CD4-positive, alpha-beta T cell treated with Interleukin-12 subunit alpha and Interleukin-12 subunit beta, for 1 hour (primary cell): ENCODE results near the gene KHDRBS2.

Experiments used
- DNase-seq: peaks from one replicate; pipeline ENCODE4 v3.0.0-alpha.2; 2020

KHDRBS2 gene

DNA sequence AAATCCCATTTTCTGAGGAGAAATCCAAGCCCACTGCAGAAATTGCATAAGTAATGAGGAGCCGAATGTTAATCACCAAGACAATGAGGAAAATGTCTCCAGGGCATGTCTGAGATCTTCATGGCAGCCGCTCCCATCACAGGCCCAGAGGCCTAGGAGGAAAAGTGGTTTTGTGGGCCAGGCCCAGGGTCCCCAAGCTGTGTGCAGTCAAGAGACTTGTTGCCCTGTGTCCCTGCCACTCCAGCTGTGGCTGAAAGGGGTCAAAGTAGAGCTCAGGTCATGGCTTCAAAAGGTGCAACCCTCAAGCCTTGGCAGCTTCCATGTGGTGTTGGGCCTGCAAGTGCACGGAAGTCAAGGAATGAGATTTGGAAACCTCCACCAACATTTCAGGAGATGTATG, 276.6 kb downstream of the KHDRBS2 start:
- DNase-seq = no peak

DNA sequence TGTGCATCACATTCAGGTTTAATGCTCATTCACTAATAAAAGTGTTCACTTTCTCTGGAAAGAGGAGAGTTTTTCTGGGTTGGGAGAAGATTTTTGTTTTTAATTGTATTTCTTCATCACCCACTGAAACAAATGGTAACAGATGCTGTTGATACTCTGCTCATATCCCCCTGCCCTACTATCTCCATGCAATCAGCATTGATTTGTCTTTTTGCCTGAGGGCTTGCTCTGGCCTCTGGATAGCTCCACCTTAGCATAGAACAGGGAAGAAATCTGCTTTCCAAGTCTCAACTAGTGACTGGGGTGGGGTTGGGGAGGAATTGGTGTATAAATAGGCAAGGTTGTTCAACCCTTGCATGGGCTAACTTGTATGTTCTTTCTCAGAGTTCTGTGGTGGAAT, 296.4 kb downstream of the KHDRBS2 start:
- no peak for DNase-seq

DNA sequence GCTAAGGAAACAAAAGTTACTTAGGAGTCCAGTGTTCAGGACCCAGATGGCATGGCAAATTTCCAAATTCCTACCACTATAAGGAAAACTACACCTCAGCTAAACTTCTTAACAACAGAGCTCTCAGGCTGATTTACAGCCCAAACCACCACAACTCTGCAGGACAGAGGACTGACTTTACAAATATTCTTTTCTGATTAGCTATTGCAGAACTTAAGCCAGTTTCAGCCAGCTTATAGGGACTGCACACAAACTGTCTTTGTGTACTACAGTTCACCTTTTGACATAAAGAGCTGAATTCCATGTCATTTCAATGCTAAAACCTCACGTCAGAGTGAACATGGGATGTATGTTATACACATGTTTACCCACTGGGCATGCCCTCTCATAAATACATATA, 305.4 kb downstream of the KHDRBS2 start:
- no peak for DNase-seq

DNA sequence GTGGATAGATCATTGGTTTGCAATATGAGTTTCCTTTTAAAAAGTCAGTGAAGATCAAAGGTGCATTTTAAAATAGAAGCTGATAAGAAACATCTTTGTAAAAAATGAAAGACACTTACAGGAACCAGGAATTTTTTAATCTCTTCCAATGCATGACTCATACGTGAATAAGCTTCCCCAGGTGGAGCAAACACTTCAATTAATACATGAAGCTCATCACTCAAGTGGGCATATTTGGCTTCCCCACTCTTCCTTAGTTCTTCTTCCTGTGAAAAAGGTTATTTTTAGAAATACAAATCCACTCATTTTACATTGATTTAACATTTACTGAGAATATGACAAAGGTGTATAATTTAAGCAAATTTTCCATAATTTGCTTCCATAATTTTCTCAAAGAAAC, 308.1 kb downstream of the KHDRBS2 start:
- no peak for DNase-seq

DNA sequence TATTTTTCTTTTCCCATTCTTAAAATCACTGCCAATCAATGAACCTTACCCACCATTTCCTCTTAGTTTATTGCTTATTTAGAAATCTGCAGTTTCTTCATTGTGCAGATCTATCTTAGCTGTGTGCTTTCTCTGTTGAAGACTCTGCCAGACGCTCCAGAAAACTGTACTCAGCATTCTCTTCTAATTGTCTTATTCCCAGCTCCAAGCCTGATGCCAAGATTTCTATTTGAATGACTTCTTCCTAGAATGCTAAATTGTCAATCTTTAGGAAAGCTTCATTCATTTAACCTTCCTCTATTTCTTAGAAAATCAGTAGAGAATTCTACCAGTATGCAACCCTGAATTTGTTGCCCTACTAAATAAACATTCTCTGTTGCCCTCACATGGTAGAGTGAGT, 308.9 kb downstream of the KHDRBS2 start:
- no peak for DNase-seq

DNA sequence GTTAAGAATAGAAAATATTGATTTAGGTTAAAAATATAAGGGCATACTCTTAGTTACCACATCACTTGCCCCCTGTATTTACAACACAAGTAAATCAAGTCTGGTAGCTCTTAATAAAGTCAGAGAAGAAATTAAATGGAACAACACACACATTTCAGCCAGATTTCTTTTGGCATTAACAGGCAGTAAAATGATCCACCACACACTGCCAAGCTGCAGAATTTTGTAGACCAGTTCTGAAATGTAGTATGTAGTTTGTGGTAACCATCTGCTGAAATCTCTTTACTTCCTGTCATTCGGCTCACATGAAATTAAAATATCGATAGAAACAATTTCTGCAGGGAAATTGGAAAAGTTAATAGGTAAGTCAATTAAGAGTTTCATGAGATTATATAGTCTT, 326.8 kb downstream of the KHDRBS2 start:
- DNase-seq = no peak

DNA sequence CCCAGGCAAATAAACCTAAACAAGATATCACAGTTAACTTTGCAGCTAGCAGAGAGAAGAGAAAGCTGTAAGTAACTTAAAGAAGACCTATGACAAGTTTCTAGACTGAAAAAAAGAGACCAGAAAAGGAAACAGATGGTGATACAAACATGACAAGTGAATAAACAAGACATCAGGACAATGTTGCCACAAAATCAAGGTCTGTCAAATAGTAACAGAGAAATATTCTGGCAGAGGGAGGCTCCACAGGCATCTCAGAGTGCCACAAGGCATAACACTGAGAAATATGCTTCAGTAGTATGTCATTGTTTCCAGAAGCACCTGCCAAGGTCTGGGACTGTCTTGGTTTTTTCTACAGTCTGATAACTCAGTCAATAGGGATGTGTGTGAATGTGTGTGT, 332.2 kb downstream of the KHDRBS2 start:
- no peak for DNase-seq

DNA sequence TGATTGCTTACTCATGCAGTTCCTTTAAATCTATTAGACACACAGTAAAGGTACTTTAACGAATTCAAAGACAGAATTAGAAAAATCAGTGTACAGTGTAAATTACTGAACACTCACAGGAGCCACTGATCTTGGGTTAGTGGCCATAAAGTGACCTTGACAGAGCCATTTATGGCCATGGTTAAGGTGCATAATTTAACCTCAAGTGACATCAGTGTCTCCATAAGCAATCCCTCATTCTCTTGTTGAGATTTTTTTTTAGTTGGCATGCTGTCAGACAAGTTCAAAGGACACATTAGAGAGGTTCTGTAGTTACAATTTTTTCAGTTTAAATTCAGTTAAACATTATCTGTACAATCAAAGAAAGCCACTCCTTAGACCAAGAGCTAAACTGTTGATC, 334.4 kb downstream of the KHDRBS2 start:
- no peak for DNase-seq

DNA sequence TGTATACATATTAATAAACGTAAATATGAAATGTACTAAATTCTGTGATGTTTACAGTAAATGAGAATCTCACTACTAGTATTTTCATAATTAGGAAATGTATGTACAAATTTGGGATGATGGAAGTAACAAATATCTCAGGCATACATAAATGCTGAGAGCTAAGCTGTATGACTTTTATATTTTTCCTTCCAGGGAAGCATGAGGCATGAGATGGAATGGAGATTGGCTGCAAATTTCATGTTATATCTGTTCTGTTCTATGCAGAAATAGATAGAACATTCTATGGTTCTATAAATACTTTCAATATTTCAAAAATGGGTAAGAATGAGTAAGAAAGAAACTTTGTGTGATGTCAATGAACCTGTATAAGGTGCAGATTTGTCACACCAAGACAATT, 335.2 kb downstream of the KHDRBS2 start:
- DNase-seq = no peak

DNA sequence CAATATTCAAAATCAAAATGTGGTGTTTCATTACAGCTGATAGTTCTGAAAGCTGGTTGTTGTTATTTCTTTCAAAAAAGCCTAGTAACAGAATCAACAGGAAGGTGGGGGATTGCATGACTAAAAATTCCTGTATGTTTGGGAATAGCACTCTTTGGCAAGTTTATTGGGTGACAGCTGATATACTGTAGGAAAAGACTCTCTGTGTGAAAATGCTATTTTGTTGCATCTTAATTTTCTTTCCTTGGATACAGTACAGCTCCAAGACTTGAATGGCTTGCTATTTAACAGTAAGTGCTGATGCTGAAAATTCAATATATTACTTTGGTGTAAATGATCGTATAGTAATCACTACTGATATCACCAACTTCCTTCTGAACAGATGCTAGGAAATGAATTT, 336.1 kb downstream of the KHDRBS2 start:
- no peak for DNase-seq

DNA sequence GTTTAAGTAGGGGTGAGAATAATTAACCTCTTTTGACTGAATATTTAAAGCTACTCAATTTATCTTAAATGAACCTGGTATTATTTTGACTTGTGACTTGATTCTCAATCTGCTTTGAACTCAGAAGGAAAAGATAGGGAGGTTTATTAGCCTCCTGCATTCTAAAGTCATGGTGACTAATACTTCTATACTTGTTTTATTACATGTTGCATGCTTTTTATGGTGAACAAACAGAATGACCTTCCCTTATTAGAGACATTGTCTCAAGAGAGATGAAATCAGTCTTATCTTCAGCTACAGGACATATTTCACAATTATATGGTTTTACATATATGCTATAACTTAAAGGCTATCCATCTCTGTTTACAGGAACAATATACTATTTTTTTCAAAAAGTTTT, 336.9 kb downstream of the KHDRBS2 start:
- no peak for DNase-seq

DNA sequence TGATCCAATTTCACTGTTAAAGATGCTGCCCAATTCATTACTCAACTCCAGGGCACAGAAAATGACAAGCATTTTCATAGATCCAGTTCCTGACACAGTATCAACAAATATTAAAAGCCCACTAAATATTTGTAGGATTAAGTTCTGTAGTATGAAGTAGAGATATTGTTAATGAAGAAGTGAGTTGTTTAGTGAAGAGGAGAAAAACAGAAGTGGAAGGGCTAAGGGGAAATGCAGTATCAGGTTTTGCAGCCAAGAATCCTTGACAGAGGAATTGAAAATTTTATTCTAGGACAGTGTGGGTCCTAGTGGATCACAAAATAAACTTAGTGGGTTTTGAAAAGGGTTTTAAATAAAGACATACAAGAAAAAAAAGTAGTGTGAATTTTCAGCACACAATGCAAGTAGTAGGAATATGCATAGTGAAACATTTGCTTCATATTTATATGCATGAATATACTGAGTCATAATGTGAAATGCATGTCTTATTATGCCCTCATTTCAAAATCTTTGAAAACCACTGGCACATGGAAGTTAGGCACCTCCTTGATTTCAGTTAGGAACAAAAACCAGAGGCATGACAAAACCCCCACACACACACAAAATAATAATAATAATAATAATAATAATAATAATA, 338.6 kb downstream of the KHDRBS2 start:
- DNase-seq = no peak

DNA sequence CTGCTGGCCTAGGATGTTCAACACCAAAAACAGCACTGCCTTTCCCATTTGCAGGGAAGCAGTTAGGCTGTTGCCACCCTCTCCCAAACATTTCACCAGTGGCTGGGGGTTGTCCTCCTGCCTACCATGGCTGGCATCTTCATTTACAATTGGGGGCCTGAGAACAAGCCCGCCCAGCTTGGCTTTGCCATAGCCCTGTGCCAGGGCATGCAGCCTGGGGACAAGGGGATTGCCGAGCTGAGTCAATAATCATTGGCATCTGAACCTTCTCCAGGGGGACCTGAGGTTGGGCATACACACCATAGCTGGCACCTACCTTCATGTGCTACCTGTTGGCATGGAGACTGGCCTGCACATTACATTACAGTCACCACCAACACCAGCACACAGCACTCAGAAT, 345.1 kb downstream of the KHDRBS2 start:
- no peak for DNase-seq

DNA sequence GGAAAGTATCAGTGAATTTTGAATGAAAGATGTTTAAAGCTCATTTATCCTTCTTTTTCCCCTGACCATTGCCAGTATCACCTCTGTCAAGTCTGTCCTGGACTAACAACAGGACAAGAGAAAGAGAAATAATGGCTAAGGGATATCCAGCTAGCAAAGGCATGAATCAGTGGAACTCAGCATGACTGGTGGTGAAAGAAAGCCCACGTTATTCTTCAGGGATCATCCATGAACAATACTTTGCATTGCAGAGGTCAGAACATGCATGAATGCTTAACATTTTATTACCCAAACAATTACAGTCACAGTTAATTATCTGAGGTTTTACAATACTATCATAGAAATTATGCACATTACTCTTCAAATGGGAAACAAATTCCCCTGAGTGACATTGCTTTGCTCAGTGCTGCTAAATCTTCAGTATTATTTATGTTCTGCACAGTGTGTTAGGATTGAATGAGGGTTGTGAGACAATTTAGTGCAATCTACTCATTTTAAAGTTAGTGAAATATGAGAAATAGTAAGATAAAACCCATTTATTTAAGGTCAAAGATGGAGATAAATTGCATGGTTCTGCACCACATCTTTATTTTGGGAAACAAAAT, 350.7 kb downstream of the KHDRBS2 start:
- DNase-seq = no peak

DNA sequence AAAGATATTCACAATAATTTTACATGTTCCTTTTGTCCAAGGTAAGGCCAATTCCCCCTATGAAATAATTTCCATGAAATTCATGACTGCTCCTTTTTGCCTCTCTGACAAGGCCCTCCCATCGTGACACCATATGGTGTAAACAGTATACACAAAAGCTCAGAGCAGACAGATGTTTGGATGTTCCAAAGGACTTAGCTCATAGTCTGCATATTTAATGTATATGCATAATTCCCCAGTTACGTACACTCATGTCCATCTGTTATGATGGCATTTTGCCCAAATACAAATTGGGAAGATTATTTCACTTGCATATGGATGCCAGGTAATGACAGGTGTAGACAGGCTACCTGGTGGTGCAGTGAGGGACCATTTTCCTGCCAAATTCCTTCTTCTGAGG, 376.5 kb downstream of the KHDRBS2 start:
- DNase-seq = no peak

DNA sequence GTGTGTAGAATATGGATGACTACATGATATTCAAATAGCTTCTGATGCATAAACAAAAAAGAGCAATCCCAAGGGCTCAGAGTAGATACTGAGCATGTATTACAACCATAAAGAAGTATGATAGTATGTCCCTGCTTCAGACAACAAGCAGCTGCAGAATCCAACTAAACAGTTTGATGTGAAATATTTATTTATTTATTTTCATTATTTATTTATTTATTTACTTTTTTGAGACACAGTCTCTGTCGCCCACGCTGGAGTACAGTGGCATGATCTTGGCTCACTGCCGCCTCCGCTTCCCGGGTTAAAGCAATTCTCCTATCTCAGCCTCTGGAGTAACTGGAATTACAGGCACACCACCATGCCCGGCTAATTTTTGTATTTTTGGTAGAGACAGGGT, 384.3 kb downstream of the KHDRBS2 start:
- no peak for DNase-seq

DNA sequence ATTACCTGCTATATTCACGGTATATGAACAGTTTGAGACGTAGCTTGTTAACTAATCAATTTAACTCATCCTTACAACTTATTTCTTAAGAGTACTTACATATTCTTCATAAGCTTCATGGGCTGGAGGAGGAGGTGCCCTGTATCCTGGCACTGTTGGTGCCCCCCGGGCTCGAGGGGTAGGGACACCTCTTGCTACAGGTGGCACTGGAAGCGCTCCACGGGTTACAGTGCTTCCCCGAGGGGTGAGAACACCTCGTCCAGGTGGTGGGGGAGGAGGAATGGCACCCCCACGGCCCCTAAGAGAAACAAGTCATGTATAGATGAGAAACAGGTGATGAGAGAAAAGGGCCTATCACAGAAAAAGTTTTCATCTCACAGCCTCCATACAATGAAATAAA, 391.5 kb downstream of the KHDRBS2 start:
- no peak for DNase-seq

DNA sequence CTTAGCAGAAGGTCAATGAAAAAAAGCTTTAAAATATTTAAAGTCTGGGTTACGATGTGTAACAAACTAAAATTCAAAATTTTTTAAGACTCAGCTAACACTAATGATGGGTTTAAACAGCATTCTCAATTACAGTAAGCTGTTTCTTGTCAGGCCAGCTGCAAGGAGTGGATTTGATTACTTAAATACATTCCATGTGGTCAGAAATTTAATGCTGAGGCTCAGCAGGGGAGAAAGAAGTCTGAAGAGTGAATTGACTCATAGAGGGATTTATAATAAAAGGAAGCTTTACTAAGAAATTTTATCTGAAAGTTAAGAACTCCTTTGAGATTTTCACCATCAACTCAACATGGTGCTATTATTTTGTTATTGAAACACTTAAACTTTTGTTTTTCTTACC, 398.6 kb downstream of the KHDRBS2 start:
- DNase-seq = no peak

DNA sequence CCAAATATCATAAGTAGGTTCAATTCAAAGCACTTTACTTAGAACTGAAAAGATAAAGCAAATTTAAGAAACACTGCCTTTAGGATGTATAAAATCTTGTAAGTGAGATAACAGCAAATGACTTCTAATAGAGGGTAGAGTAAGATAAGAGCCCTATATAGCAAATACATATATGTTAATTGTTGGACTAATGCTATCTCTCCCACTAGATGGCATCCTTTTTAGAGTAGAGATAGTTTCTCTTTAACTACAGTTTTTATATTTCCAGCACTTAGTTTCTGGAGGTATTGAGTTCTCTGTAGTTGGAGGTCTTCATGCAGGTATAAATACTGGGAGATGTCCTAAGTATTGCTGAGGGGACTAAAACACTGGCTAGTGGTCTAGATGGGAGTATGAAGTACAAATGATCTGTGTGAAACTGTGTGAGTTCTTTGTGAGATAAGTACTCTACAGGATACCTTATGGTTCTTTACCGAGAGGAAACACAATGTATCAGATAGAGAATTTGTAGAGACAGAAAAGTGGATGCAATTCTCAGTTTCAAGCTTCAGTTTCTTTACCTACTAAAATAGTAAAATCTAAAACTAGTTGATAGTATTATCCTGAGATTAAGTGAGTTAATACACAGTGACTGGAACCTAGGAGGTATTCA, 399.3 kb downstream of the KHDRBS2 start:
- DNase-seq = no peak

DNA sequence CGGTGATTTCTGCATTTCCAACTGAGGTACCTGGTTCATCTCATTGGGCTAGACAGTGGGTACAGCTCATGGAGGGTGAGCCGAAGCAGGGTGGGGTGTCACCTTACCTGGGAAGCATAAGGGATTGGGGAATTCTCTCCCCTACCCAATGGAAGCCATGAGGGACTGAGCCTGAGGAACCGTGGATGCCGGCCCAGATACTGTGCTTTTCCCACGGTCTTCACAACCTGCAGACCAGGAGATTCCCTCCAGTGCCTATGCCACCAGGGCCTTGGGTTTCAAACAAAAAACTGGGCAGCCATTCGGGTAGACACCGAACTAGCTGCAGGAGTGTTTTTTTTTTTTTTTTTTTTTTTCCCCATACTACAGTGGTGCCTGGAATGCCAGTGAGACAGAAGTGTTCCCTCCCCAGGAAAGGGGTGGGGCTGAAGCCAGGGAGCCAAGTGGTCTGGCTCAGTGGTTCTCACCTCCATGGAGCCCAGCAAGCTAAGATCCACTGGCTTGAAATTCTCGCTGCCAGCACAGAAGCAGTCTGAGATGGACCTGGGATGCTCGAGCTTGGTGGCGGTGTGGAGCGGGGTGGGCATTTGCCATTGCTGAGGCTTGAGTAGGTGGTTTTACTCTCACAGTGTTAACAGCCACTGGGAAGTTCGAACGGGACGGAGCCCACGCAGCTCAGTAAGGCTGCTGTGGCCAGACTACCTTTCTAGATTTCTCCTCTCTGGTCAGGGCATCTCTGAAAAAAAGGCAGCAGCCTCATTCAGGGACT, 416.2 kb downstream of the KHDRBS2 start:
- DNase-seq = no peak

DNA sequence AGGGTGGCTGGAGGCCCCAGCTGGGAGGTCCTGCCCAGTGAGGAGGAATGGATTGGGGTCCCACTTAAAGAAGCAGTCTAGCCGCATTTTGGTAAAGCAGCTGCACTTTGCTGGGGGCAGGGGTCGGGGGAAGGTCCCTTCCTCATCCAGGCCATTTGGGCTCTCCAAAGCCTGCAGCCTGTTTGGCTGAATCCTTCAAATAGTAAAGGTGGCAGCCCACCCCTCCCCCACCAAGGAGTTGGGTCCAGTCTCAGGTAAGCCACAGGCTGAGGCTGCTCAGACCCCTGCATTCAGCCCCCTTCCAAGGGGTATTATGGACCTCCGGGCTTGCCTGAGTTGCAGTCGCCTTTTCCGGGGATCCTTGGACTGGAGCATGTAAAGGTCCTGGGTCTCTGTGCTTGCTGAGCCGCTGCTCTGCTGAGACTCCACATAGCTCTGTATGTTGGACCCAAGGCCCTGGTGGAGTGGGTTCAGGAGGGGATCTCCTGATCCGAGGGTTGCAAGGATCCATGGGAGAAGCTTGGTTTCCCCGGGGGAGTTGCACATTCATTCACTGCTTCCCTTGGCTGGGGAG, 417.4 kb downstream of the KHDRBS2 start:
- no peak for DNase-seq

DNA sequence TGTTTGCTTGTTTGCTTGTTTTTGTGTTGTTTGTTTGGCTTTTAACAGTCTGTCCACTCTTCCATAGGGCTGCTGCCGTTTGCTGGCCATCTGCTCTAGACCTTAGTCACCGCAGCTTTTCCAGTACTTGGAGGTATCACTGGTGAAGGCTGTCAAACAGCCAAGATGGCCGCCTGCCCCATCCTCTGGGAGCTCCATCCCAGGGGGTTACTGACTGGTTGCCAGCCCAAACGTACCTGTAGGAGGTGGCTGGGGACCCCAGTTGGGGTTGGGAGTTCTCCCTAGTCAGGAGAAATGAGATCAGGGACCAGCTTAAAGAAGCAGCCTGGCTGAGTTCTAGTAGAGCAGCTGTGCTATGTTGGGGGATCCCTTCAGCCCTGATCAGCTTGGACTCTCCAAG, 418.4 kb downstream of the KHDRBS2 start:
- DNase-seq = no peak

DNA sequence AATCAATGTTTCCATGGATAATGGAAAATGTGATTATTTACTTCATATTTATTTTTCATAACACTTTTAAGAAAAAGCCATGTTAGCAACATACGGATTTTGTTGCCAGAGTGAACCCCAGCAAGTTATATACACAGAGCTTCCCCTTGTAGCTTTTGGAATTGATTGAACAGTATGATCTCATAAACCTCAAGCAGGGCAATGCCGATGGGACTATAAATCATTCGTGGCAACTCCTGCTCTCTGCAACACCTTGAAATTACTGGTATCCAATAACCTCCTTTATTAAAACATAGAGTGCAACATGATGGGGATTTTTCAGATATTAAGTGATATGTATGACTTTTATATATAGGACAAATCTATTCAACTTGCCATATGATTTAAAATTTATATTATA, 428.5 kb downstream of the KHDRBS2 start:
- no peak for DNase-seq

DNA sequence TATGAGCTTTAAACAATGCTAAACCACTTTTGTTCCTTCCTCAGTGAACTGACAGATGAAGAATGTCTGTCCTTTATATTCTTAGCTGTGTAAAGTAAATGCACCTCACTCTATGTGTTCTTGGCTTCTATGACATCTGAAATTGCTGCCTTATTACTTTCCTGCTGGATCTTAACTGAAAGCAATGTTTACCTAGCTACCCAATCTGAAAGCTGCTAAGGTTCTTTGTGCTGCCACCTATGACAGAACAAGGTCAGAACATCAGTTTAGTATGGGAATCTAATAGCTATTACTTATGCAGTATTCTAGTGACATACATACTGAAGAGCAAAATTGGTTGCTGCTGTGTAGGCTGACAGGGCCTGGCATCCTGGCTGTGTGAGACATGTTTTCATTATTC, 444.1 kb downstream of the KHDRBS2 start:
- DNase-seq = no peak
